Measurements from ENCODE around the gene GALNT12.

Gene GALNT12

DNA sequence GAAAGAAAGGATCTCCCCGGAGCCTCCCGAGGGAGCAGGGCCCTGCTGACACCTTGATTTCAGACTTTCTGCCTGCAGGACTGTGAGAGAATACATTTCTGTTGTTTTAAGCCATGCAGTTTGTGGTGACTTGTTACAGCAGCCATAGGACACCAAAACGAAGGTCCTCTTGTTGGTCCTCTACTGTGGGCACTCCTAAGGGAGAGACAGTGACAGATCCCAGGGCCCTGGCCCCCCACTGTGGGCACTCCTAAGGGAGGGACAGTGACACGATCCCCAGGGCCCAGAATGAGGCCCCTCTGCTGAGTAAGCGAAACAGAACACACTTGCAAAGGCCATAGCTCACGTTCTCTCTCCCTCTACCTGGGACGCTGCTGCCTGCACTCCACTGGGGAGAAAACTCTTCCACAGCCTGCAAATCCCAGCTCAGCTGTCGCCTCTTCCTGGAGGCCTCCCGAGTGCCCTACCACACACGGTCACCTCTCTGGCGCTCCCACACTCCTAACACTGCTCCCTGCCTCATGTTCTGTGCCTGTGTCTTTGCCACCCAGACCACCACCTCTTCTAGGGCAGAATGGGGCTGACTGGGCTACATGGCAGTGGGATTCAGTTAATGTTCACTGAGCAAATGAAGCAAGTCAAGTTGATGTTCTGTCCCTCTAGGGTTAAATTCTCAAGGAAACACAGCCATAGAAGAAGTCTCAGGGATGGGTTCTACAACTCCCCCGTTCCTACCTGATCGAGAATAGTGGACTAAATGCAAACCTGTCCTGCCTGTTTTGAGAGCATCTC, 34.9 kb upstream of the GALNT12 start:
- Histone ChIP-seq H3K9me3 (replicated peaks; ENCODE audit: low read length) (no peaks in the 10 kb centered on the region), H3K36me3 (ENCODE audit: insufficient read depth, low read length) (peaks cover 44% of the 10 kb centered on the region), H3K4me2 (ENCODE audit: low read length) (no peak overlapping the region), H3K4me1 (ENCODE audit: control insufficient read depth, insufficient read depth, low read length) (peaks cover 4% of the 10 kb centered on the region), H3K4me3 (ENCODE audit: low read length) (no peak overlapping the region), H3K27me3 (ENCODE audit: control insufficient read depth, insufficient read depth, low read length) (no peaks in the 10 kb centered on the region), H3K9ac (ENCODE audit: low read depth, low read length) (no peak overlapping the region)

DNA sequence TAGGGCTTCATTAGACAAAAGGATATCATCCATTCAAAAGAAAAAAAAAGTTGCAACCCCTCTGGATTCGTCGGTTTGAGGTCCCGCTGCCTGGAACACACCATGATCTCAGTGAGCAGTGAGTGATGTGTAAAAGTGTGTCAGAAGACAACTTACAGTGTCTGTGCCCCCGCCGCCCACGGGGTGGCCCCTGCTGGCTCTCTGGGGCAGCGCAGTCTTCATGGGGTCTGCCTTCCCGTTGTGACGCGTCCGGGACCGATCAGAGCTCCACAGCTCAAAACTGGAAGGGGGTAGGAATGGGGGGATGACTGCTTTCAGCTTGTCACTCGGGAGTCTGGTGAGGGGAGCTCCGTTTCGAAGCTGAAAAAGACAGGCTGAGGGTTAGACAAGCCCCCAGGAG, 33.7 kb upstream of the GALNT12 start:
- no peaks in the 10 kb centered on the region for H3K9me3 ChIP-seq (replicated peaks; ENCODE audit: low read length)

DNA sequence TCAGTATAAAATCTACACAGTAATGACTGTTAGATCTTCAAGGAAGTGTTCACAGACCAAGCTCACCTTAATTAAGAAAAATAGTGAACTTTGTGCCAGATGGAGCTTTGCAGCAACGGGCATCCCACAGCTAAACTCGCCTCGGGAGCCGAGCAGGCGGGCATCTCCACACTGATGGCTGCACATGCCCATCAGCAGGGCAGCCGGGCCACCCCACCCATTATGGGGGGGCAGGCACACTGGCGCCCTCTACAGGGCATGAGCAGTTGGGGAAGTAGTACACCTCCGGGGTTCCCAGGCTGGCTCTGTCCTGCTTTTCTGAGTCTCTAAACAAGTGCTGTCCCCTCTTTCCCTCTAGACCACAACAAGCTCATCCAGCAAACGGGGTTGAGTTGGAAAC, 32.7 kb upstream of the GALNT12 start:
- Histone ChIP-seq H3K9ac (ENCODE audit: low read depth, low read length) (no peak overlapping the region), H3K4me1 (ENCODE audit: control insufficient read depth, insufficient read depth, low read length) (peaks cover 4% of the 10 kb centered on the region), H3K27me3 (ENCODE audit: control insufficient read depth, insufficient read depth, low read length) (no peaks in the 10 kb centered on the region), H3K4me3 (ENCODE audit: low read length) (no peak overlapping the region), H3K9me3 (replicated peaks; ENCODE audit: low read length) (no peaks in the 10 kb centered on the region), H3K4me2 (ENCODE audit: low read length) (no peak overlapping the region), H3K36me3 (ENCODE audit: insufficient read depth, low read length) (peaks cover 34% of the 10 kb centered on the region)

More for the DNA sequence above, 33.7 kb upstream of the GALNT12 start:
- H3K4me2 ChIP-seq (ENCODE audit: low read length) = no peak overlapping the region
- H3K36me3 ChIP-seq (ENCODE audit: insufficient read depth, low read length) = peaks cover 34% of the 10 kb centered on the region
- H3K4me1 ChIP-seq (ENCODE audit: control insufficient read depth, insufficient read depth, low read length) = peaks cover 4% of the 10 kb centered on the region
- H3K9ac ChIP-seq (ENCODE audit: low read depth, low read length) = no peak overlapping the region
- H3K27me3 ChIP-seq (ENCODE audit: control insufficient read depth, insufficient read depth, low read length) = no peaks in the 10 kb centered on the region
- no peak overlapping the region for H3K4me3 ChIP-seq (ENCODE audit: low read length)

DNA sequence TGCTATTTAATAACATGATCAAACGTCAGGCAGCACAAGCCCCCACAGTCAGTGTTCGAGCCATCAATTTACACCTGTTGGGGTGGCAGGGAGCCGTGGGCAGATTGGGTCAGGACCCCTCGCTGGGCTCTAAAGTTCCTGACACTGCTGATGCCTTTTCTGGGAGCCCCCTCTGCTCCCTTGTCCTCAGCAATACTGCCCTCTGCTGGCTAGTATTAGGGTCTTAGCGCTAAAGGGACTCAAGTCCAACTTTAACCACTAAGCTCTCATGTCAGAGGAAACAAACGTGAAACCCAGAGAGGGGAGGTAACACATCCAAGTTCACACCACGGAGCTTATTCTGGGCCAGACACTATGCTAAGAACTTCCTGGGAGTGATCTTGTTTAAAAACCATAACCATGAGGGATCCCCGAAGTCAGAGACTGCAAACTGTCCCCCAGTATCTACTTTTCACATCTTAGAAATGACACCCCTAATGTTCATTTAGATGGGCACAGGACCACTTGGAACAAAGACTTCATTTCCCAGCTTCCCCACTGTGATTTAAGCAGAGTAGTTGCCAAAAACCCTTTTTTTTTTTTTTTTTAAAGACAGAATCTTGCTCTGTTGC, 31.5 kb upstream of the GALNT12 start:
- H3K27me3 ChIP-seq (ENCODE audit: control insufficient read depth, insufficient read depth, low read length) = no peaks in the 10 kb centered on the region
- H3K4me3 ChIP-seq (ENCODE audit: low read length) = no peak overlapping the region
- no peak overlapping the region for H3K9ac ChIP-seq (ENCODE audit: low read depth, low read length)
- no peaks in the 10 kb centered on the region for H3K9me3 ChIP-seq (replicated peaks; ENCODE audit: low read length)
- peaks cover 4% of the 10 kb centered on the region for H3K4me1 ChIP-seq (ENCODE audit: control insufficient read depth, insufficient read depth, low read length)
- peaks cover 23% of the 10 kb centered on the region for H3K36me3 ChIP-seq (ENCODE audit: insufficient read depth, low read length)
- H3K4me2 ChIP-seq (ENCODE audit: low read length) = no peak overlapping the region

DNA sequence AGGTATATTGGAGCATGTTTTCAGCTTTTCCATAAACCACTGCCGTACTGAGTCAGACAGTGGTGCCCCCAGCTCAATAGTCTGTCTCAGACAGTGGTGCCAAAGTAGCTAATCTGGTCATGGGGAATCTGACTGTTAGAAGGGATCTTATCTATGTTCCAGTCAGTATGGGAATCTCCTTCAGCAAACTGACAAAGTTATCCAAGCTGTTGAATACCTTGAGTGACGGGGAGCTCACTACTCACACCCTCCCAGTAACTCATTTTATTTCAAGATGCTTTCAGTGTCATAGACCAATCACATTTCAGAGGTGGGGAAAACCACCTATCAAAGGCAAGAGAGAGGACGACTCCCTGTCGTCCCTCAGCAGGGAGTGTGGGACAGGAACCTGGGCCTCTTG, 29.9 kb upstream of the GALNT12 start:
- Histone ChIP-seq H3K4me2 (ENCODE audit: low read length) (no peak overlapping the region), H3K9me3 (replicated peaks; ENCODE audit: low read length) (no peaks in the 10 kb centered on the region), H3K9ac (ENCODE audit: low read depth, low read length) (no peak overlapping the region), H3K4me1 (ENCODE audit: control insufficient read depth, insufficient read depth, low read length) (peaks cover 4% of the 10 kb centered on the region), H3K36me3 (ENCODE audit: insufficient read depth, low read length) (peaks cover 28% of the 10 kb centered on the region), H3K4me3 (ENCODE audit: low read length) (no peak overlapping the region), H3K27me3 (ENCODE audit: control insufficient read depth, insufficient read depth, low read length) (no peaks in the 10 kb centered on the region)

DNA sequence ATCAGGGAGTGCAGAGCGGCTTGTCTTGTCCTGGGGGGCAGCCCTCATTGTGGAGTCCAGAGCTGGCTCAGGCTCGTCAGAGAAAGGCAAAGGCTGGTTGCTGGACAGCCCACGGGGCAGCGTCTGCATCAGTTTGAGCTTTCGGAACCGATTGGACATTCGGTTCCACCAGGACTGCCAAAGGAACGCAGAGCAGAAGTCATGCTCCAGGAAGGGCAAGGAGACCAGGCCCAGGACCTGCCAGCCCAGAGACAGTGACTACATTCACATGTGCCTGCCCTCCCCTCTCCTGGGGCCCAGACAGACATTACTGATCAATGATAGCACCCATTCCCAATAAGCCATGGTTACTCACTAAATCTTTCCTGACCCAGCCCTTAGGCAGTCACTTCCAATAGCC, 29.2 kb upstream of the GALNT12 start:
- H3K9me3 ChIP-seq (replicated peaks; ENCODE audit: low read length) = no peaks in the 10 kb centered on the region
- no peak overlapping the region for H3K4me2 ChIP-seq (ENCODE audit: low read length)
- peaks cover 4% of the 10 kb centered on the region for H3K4me1 ChIP-seq (ENCODE audit: control insufficient read depth, insufficient read depth, low read length)
- H3K27me3 ChIP-seq (ENCODE audit: control insufficient read depth, insufficient read depth, low read length) = no peaks in the 10 kb centered on the region
- no peak overlapping the region for H3K4me3 ChIP-seq (ENCODE audit: low read length)
- H3K36me3 ChIP-seq (ENCODE audit: insufficient read depth, low read length) = peaks cover 24% of the 10 kb centered on the region
- H3K9ac ChIP-seq (ENCODE audit: low read depth, low read length) = no peak overlapping the region

DNA sequence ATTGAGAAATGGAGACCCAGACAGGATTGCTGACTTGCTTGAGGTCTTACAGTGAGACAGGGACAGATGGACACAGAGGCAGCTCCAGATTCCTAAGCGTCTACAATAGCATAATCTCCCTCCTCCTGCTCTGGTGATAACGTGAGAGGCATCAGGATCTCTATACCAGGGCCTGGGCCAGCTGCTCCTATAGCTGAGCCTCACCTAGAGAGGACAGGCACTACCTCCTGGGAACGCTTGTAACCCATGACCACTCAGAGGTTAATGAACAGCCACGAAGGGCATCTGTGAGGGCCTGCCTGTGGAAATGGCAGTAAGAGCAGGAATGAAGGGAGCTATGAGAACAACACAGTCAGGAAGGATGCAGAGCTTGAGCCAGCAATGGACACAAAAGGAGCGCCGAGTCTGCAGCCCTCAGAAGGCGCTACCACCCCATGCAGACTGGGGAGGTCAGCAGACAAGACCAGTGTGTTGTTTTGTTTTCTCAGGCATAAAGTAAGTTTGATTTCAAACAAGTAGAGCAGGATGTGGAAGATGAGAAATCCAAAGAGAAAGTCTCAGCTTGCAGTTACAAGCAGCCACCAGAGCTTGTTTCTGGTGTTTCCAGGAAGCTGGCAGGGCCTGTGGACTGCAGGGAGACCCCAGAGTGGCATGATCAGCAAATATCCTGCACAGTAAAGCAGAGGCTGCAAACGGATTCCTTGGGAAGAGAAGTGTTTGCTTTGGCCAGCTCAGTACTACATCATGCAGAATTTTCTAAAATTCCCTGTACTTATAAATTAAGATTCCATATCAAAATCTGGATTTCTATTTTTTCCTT, 28.5 kb upstream of the GALNT12 start:
- Histone ChIP-seq H3K36me3 (ENCODE audit: insufficient read depth, low read length) (peaks cover 24% of the 10 kb centered on the region), H3K4me2 (ENCODE audit: low read length) (no peak overlapping the region)

DNA sequence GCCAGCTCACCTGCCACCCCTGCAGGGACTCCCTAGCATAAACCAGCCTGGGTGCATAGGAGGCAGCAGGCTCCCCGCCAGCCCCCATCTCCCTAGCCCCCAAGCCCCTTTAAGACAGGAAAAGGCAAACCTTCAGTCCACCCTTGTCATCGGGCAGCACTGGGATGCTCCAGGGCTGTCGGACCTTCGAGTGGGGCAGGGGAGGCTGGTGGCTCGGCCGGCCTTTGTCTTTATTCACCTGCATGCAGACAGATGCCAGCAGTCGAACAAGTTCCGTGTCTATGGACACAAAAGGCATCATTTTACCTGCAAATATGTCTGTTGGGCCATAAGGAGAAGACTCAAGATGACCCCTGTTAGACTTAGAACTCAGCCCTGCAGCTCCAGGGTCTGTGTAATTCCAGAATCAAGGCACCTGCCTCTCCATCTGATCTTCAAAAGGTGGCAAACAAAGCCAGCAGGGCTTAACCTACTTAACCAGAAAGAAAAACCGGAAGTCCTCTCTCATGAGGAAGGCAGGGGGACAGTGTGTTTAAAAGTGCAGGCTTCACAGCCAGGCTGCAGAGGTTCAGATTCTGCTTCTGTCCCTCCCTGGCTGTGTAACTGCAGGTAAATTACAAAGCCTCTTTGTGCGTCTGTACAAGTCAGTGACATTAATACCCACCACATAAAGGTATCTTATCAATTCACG, 27.3 kb upstream of the GALNT12 start:
- H3K4me2 ChIP-seq (ENCODE audit: low read length) = no peak overlapping the region
- H3K27me3 ChIP-seq (ENCODE audit: control insufficient read depth, insufficient read depth, low read length) = no peaks in the 10 kb centered on the region
- no peak overlapping the region for H3K4me3 ChIP-seq (ENCODE audit: low read length)
- no peaks in the 10 kb centered on the region for H3K9me3 ChIP-seq (replicated peaks; ENCODE audit: low read length)
- peaks cover 30% of the 10 kb centered on the region for H3K36me3 ChIP-seq (ENCODE audit: insufficient read depth, low read length)
- peaks cover 1% of the 10 kb centered on the region for H3K4me1 ChIP-seq (ENCODE audit: control insufficient read depth, insufficient read depth, low read length)
- H3K9ac ChIP-seq (ENCODE audit: low read depth, low read length) = no peak overlapping the region

More for the DNA sequence above, 28.5 kb upstream of the GALNT12 start:
- Histone ChIP-seq H3K9ac (ENCODE audit: low read depth, low read length) (no peak overlapping the region), H3K4me1 (ENCODE audit: control insufficient read depth, insufficient read depth, low read length) (peaks cover 4% of the 10 kb centered on the region), H3K9me3 (replicated peaks; ENCODE audit: low read length) (no peaks in the 10 kb centered on the region), H3K4me3 (ENCODE audit: low read length) (no peak overlapping the region), H3K27me3 (ENCODE audit: control insufficient read depth, insufficient read depth, low read length) (no peaks in the 10 kb centered on the region)

DNA sequence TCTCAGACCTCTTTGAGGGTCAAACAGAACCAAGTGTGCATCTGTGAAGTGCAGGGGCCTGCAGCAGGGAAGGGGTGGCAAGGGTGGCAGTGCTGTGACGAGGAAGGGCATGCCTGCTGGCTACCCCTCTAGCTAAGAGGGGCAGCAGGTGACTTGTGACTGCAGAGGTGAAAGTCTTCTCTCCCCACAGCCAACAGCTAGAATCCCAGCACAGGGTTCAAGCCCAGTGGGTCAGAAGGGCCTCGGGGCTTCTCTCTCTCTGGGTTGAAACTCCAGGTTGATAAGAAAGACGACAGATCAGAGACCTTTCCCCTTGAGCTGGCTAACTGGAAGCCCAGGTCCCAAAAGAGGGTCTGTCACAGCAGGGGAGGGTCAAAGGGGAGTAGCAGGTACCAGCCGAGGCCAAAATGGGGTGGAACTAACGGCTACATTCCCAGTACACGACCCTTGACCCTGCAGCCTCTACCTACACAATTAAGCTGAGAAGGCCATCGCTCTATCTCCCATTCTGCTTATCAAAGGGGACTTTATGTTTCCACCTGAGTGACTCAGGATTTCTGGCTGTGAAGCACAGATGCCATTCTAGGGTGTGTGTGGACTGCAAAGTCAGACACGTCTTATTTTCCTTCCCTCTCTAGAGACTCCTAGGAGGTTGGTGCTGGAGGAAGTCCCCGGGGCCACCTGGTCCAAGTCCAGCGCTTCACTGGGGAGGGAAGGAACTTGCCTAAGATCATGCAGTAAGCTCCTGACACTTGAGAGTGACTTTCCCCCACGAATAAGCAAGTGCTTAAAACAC, 25.7 kb upstream of the GALNT12 start:
- Histone ChIP-seq H3K9ac (ENCODE audit: low read depth, low read length) (no peak overlapping the region), H3K36me3 (ENCODE audit: insufficient read depth, low read length) (peaks cover 30% of the 10 kb centered on the region), H3K27me3 (ENCODE audit: control insufficient read depth, insufficient read depth, low read length) (no peaks in the 10 kb centered on the region), H3K9me3 (replicated peaks; ENCODE audit: low read length) (no peaks in the 10 kb centered on the region), H3K4me1 (ENCODE audit: control insufficient read depth, insufficient read depth, low read length) (no peaks in the 10 kb centered on the region), H3K4me2 (ENCODE audit: low read length) (no peak overlapping the region), H3K4me3 (ENCODE audit: low read length) (no peak overlapping the region)

DNA sequence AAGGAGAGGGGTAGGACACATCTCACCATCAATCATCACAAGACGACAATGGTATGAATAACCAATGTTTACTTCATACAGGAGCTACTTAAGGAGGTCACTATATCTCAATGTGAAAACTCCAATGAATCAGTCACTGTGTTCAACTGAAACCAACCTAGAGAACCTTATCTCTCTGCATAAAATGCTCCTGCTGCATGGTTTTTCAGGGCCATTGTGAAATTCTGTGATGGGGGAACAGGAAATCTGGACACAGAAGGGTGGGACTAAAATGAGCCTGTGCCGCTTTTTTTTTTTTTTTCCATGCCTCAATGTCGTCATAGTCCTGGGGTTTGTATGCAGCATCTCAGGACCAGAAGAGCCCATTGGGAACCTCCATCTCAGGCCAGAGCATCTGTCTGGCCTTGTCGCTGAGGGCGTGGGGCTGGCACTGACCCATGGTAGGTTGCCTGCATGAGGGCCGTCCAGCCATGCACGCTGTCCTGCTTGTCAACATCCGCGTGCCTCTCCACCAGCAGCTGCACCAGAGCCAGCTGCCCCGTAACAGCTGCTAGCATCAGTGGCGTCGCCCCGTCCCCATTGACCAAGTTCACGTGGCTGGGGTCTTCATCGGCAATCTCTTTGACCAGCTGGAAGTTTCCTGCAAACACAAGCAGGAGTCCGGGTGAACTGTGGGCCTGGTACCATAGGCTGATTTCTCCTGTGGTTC, 23.8 kb upstream of the GALNT12 start:
- no peak overlapping the region for H3K4me3 ChIP-seq (ENCODE audit: low read length)
- no peaks in the 10 kb centered on the region for H3K27me3 ChIP-seq (ENCODE audit: control insufficient read depth, insufficient read depth, low read length)
- H3K36me3 ChIP-seq (ENCODE audit: insufficient read depth, low read length) = peaks cover 33% of the 10 kb centered on the region
- no peaks in the 10 kb centered on the region for H3K9me3 ChIP-seq (replicated peaks; ENCODE audit: low read length)
- H3K9ac ChIP-seq (ENCODE audit: low read depth, low read length) = no peak overlapping the region
- no peak overlapping the region for H3K4me2 ChIP-seq (ENCODE audit: low read length)
- no peaks in the 10 kb centered on the region for H3K4me1 ChIP-seq (ENCODE audit: control insufficient read depth, insufficient read depth, low read length)

Data from skeletal muscle satellite cell (primary cell).